ENCODE measurements around the gene SYTL3.

GRCh38 chr6:158769234-158769770, 119.4 kb downstream of the SYTL3 start:
- TF ChIP-seq ELF4 (IDR thresholded peaks at IDR 0.05) (no peak), FOXM1 (IDR thresholded peaks at IDR 0.05; ENCODE audit: borderline replicate concordance) (no peak), ZNF384 (IDR thresholded peaks at IDR 0.05) (no peak), HDGF (IDR thresholded peaks at IDR 0.05; ENCODE audit: borderline replicate concordance) (no peak)

All from HEK293T (cell line).